ENCODE data around the gene THPO. TPM values are rescaled to one million over a fixed set of nuclear protein-coding genes. Genes with fewer than 3 reads are reported as not detected.
A peak's percentile ranks its signal among the peaks of the same experiment; 100 is the strongest.

Gene THPO
- total RNA-seq, 1 donor from 2014 or later: not detected

DNA sequence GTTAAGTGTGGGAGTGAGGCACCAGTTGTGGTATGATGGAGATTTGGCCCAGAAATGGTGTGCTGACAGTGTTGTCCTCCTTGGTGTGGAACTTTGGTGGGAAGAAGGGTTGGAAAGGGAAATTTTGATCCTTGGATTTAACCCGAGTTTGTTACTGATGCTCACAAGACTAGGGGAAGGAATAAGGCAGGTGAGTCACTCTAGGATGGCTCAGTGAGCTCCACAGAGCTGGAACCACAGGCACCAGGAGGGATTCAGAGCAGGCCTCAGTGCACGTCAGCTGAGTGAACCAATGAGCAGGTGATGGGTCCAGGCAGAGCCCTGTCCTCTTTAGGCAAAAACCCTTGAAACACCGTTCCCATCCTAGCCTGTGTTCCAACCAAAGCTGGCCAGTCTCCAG, 13.3 kb upstream of the THPO start:
- no peak overlapping the region for H3K4me3 ChIP-seq (ENCODE audit: low read depth, low read length)
- TF ChIP-seq, protein P1, sequence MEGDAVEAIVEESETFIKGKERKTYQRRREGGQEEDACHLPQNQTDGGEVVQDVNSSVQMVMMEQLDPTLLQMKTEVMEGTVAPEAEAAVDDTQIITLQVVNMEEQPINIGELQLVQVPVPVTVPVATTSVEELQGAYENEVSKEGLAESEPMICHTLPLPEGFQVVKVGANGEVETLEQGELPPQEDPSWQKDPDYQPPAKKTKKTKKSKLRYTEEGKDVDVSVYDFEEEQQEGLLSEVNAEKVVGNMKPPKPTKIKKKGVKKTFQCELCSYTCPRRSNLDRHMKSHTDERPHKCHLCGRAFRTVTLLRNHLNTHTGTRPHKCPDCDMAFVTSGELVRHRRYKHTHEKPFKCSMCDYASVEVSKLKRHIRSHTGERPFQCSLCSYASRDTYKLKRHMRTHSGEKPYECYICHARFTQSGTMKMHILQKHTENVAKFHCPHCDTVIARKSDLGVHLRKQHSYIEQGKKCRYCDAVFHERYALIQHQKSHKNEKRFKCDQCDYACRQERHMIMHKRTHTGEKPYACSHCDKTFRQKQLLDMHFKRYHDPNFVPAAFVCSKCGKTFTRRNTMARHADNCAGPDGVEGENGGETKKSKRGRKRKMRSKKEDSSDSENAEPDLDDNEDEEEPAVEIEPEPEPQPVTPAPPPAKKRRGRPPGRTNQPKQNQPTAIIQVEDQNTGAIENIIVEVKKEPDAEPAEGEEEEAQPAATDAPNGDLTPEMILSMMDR (conservative IDR thresholded peaks at IDR 0.05; ENCODE audit: low read depth, low read length): no peak
- peak; percentile 70 for DNase-seq (ENCODE audit: low read depth)

DNA sequence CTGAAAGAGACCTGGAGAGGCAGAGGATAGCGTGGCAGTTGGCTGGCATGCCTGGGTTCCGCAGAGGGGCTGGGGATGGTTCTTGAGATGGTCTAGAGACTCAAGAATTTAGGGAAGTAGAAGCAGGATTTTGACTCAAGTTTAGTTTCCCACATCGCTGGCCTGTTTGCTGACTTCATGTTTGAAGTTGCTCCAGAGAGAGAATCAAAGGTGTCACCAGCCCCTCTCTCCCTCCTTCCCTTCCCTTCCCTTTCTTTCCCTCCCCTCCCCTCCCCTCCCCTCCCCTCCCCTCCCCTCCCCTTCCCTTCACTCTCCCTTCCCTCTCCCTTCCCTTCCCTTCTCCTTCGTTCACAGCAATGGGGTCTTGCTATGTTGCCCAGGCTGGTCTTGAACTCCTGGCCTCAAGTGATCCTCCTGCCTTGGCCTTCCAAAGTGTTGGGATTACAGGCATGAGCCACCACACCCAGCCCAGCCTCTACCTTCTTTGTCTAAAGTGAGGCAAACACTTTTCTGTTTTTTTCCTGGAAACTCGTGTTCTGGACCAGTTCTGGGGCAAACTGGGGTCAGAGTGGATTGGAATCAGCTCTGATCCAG, 12.0 kb upstream of the THPO start:
- no peak for DNase-seq (ENCODE audit: low read depth)
- TF ChIP-seq, protein P1 (conservative IDR thresholded peaks at IDR 0.05; ENCODE audit: low read depth, low read length): no peak
- H3K4me3 ChIP-seq (ENCODE audit: low read depth, low read length): no peak overlapping the region

DNA sequence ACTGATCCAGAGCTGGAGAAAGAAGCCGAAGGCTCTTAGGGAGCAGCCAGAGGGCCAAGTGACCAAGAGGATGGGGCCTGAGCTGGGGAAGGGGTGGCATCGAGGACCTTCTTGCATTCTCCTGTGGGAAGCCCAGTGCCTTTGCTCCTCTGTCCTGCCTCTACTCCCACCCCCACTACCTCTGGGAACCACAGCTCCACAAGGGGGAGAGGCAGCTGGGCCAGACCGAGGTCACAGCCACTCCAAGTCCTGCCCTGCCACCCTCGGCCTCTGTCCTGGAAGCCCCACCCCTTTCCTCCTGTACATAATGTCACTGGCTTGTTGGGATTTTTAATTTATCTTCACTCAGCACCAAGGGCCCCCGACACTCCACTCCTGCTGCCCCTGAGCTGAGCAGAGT, 11.4 kb upstream of the THPO start:
- TF ChIP-seq, protein P1 (conservative IDR thresholded peaks at IDR 0.05; ENCODE audit: low read depth, low read length): no peak
- no peak overlapping the region for H3K4me3 ChIP-seq (ENCODE audit: low read depth, low read length)
- no peak for DNase-seq (ENCODE audit: low read depth)

DNA sequence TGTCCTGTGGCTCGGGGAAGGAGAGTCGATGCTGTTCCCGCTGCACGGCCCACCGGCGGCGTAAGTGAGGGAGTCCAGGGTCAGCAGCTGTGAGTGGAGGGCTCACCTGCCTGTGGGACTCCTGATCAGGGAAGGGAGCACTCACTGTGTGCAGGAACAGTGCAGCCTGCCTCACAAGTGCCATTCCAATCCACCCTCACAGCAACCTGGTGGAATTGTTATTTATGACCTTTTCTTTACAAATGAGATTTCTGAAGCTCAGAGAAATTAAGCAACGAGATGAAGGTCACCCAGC, 10.9 kb upstream of the THPO start:
- TF ChIP-seq, protein P1 (conservative IDR thresholded peaks at IDR 0.05; ENCODE audit: low read depth, low read length): no peak
- H3K4me3 ChIP-seq (ENCODE audit: low read depth, low read length): no peak overlapping the region
- DNase-seq (ENCODE audit: low read depth): no peak

DNA sequence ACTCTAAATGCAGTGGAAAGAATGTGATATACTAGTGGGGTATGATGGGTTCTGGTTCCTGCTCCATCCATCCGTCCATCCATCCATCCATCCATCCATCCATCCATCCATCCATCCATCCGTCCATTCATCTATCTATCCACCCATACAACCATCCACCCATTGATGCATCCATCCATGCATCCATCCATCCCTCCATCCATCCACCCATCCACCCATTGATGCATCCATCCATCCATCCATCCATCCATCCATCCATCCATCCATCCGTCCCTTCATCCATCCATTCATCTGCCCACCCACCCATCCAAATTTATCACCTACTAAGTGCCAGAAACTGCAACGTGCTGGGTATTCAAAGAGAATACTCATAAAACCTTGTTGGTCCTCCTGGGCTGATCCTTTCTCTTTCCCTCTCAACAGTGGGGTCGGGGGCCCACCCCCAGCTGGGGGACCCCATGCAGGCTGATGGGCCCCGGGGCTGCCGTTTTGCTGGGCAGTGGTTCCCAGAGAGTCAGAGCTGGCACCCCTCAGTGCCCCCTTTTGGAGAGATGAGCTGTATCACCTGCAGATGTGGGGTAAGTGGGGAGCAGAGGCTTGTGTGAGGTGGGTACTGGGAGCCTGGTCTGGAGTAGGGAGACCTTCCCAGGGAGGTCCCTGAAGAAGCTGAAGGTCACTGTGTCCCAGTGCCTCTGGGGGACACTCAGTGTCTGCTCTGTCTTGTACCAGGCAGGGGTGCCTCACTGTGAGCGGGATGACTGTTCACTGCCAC, 10.3 kb upstream of the THPO start:
- no peak for DNase-seq (ENCODE audit: low read depth)
- TF ChIP-seq, protein P1 (conservative IDR thresholded peaks at IDR 0.05; ENCODE audit: low read depth, low read length): no peak

DNA sequence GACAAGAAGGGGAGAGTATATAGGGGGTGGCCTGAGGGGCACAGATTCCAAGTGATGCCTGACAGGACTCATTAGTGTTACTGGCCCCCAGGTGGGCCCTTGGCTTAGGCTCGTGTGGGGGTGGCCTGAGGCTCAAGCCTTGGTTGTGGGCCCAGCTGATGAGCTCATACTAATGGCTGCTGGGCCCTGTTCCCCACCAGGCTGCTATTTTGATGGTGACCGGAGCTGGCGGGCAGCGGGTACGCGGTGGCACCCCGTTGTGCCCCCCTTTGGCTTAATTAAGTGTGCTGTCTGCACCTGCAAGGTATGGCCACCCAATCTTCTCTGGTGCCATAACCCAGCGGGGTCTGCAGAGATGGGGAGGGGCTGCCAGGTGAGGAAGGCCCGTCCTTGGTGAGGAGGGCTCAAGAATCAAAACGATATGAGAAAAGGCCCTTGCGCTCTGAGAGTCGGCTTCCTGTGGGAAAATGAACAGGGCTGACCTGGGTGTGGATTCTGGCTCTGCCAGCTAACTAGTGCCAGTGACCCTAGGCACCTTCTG, 9.2 kb upstream of the THPO start:
- H3K4me3 ChIP-seq (ENCODE audit: low read depth, low read length): no peak overlapping the region
- DNase-seq (ENCODE audit: low read depth): no peak
- TF ChIP-seq, protein P1 (conservative IDR thresholded peaks at IDR 0.05; ENCODE audit: low read depth, low read length): no peak

More for the DNA sequence above, 10.3 kb upstream of the THPO start:
- H3K4me3 ChIP-seq (ENCODE audit: low read depth, low read length): no peak overlapping the region

All from epithelial cell of proximal tubule (primary cell).